GM12865 (cell line): Measurements from ENCODE around the gene EEF1B2.
"Not testable (repeated sequence)": the region's sequence is repeated elsewhere in the genome, so short reads cannot be mapped to it uniquely, and the experiment has no call there.

Experiments used
- DNase-seq: peaks from one replicate; pipeline ENCODE4 v3.0.0; 2010; ENCODE audit warnings: low read depth
- H3K4me3 ChIP-seq: 2 replicates; pipeline ENCODE4 v1.5.1; 2011; ENCODE audit warnings: mild to moderate bottlenecking, low read depth, low read length, control low read depth
- CTCF ChIP-seq: IDR thresholded peaks from 2 replicates; pipeline ENCODE4 v1.5.1; 2011; ENCODE audit warnings: low read length, control low read depth, low read depth, inconsistent platforms; ENCODE audit not compliant: insufficient read depth; ENCODE audit errors: missing control alignments

The EEF1B2 gene

GRCh38 chr2:206159346-206160124 lies at the start of gene EEF1B2, which contains the start of gene NDUFS1:
TSS of gene EEF1B2 (plus strand) at chr2:206159895. CDS start at chr2:206159980, 85 bp downstream.
TSS of gene NDUFS1 (minus strand) at chr2:206159444. CDS start at chr2:206153678, 5,766 bp downstream.
- peak; percentile 99 for DNase-seq
- peak within 1 kb of the TSS; percentile 100 for H3K4me3 ChIP-seq
- TF ChIP-seq CTCF: no peak

DNA sequence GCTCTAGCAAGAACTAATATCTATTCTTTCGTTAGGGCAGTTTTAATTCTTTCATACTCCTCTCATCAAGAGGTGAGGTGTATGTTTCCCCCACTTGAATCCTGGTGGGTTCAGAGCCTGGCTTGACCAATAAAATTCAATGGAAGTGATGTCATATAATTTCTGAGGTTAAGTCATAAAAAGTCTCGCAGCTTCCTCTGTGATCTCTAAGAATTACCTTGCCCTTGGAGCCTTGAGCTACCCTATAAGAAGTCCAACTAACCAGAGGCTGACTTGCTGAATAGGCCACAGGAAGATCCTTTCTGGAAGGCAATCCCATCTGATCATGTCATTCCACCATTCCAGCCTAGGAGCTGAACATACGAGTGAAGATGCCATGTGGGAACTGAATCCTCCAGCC lies 47.6 kb upstream of the EEF1B2 start:
- no peak for DNase-seq
- no peak for TF ChIP-seq CTCF
- no peak overlapping the region for H3K4me3 ChIP-seq

- no peak for DNase-seq
- TF ChIP-seq CTCF: no peak
- H3K4me3 ChIP-seq: no peak overlapping the region
Observed at GRCh38 chr2:206112846-206113547, 46.7 kb upstream of the EEF1B2 start.

GRCh38 chr2:206115026-206115578 lies 44.6 kb upstream of the EEF1B2 start:
- TF ChIP-seq CTCF: no peak
- DNase-seq: no peak
- no peak overlapping the region for H3K4me3 ChIP-seq

GRCh38 chr2:206116278-206116677 lies 43.4 kb upstream of the EEF1B2 start:
- H3K4me3 ChIP-seq: no peak overlapping the region
- no peak for TF ChIP-seq CTCF
- DNase-seq: no peak

DNA sequence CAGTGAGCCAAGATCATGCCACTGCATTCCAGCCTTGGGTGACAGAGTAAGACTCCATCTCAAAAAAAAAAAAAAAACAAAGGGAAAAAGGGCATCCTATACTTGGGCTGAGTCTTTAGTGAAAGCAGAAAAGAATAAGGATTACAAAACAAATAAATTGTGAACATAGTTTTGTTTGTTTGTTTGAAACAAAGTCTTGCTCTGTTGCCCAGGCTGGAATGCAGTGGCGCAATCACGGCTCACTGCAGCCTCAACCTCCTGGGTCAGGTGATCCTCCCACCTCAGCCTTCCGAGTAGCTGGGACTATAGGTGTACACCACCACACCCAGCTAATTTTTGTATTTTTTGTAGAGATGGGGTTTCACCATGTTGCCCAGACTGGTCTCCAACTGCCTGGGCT lies 37.1 kb upstream of the EEF1B2 start:
- not testable (repeated sequence) for DNase-seq, H3K4me3 ChIP-seq

DNA sequence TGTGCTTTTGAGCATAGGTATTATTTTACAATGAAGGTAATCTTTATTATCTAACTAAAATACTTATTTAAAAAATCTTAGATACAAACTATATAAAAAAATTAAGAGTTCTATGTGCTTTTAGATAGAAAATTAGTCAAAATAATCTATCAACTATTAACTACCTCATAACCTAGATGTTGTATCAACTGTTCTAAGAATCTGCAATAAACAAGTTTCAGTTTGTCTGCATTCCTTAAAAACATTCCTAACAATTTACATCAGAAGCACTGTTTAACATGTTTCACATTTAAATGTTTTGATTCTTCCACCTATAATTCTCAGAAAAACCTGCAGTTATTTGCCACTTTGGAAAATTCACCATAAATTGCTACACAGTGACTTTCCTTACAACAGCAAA lies 33.8 kb upstream of the EEF1B2 start:
- no peak for DNase-seq
- no peak for TF ChIP-seq CTCF

More for the DNA sequence above, 33.8 kb upstream of the EEF1B2 start:
- no peak overlapping the region for H3K4me3 ChIP-seq
